ENCODE results near the gene CRHR1. TPM values are rescaled to one million over a fixed set of nuclear protein-coding genes. Genes with fewer than 3 reads are reported as not detected.

Gene CRHR1
- total and polyA plus RNA-seq, 10 of the 15 experiments (the other 5 are each of a cell fraction or from before 2014, with no cell fraction given): 0.08 TPM; not detected in 9

DNA sequence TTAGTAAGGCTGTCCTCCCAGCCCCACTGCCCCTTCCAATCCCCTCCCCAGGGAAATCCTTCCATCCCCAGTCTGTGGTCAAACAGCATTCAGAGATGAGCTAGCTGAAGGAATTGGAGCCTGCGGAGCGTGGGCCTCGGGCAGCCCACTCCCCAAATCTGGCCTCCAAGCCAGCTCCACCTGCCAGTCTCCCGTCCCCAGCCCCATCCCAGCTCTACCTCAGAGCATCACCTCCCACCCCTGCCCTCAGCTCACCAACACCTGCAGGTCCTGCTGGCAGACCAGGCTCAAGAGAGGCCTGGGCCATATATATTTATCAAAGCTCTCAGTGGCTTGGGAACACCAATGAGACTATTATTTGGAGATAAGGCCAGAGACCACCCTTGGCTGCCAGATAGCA is 55.3 kb downstream of the CRHR1 start:
- ChIA-PET RAD21 (ENCODE audit: unreplicated experiment) (no interaction called here), SMC1A (ENCODE audit: uncharacterized antibody, unreplicated experiment) (interaction anchor here (1.2 kb wide), 1 partner anchor 159 kb away, joined by 3 read pairs; no protein-coding TSS in a partner anchor), POLR2A (no interaction called here), CTCF (interaction anchor here (1.1 kb wide), 1 partner anchor 10 kb away, joined by 3 read pairs; no protein-coding TSS in a partner anchor)
- BruUV-seq (replicated peaks): no TSS peak
- in situ Hi-C loops (cut with MboI): loop anchor here (25.0 kb wide), 1 partner anchor 427 kb away; no protein-coding TSS in a partner anchor
- ATAC-seq (no peak), DNase-seq (ENCODE audit: low read depth, low spot score) (no peak), FAIRE-seq (no peak)
- no peak overlapping the region for H3K4me2 ChIP-seq (ENCODE audit: control insufficient read depth, insufficient read depth)
- intact Hi-C loops (cut with micrococcal nuclease; ENCODE audit: unreplicated experiment): loop anchor here (10.0 kb wide), 1 partner anchor 625 kb away; no protein-coding TSS in a partner anchor
- no peak overlapping the region for H3K9ac ChIP-seq (ENCODE audit: control insufficient read depth, insufficient read depth, low read length)
- no peaks in the 10 kb centered on the region; a peak in 2 of 4 replicates for H3K27me3 ChIP-seq (replicated peaks in 1 of 2; ENCODE audit: control insufficient read depth in 2 of 2, insufficient read depth in 2 of 2, low read length in 1 of 2)
- no peak overlapping the region for H3K4me3 ChIP-seq
- no peaks in the 10 kb centered on the region for H3K36me3 ChIP-seq (ENCODE audit: control insufficient read depth in 2 of 2, insufficient read depth in 2 of 2, low read length in 1 of 2)
- no peaks in the 10 kb centered on the region for H3K79me2 ChIP-seq (ENCODE audit: control insufficient read depth, insufficient read depth, low read length)
- TF ChIP-seq TCF3 (IDR thresholded peaks at IDR 0.05; ENCODE audit: borderline replicate concordance, insufficient read depth, low read depth, low read length): no peak
- no peak for TF ChIP-seq KAT2A (conservative IDR thresholded peaks at IDR 0.05; ENCODE audit: control insufficient read depth, low read depth, low read length)
- TF ChIP-seq CBFB (IDR thresholded peaks at IDR 0.05; ENCODE audit: low read depth): no peak
- TF ChIP-seq NFXL1 (IDR thresholded peaks at IDR 0.05; ENCODE audit: borderline replicate concordance): no peak
- TF ChIP-seq, protein P1, sequence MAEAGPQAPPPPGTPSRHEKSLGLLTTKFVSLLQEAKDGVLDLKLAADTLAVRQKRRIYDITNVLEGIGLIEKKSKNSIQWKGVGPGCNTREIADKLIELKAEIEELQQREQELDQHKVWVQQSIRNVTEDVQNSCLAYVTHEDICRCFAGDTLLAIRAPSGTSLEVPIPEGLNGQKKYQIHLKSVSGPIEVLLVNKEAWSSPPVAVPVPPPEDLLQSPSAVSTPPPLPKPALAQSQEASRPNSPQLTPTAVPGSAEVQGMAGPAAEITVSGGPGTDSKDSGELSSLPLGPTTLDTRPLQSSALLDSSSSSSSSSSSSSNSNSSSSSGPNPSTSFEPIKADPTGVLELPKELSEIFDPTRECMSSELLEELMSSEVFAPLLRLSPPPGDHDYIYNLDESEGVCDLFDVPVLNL (IDR thresholded peaks at IDR 0.05; ENCODE audit: low read depth, low read length): no peak
- TF ChIP-seq CEBPB (IDR thresholded peaks at IDR 0.05; ENCODE audit: borderline replicate concordance in 1 of 2, low read depth in 2 of 2, low read length in 2 of 2): no peak
- no peak for TF ChIP-seq EZH2 (IDR thresholded peaks at IDR 0.05; ENCODE audit: borderline replicate concordance, control insufficient read depth, low read depth, low read length)
- no peak for TF ChIP-seq NR2F1 (conservative IDR thresholded peaks at IDR 0.05)
- TF ChIP-seq, protein P2, sequence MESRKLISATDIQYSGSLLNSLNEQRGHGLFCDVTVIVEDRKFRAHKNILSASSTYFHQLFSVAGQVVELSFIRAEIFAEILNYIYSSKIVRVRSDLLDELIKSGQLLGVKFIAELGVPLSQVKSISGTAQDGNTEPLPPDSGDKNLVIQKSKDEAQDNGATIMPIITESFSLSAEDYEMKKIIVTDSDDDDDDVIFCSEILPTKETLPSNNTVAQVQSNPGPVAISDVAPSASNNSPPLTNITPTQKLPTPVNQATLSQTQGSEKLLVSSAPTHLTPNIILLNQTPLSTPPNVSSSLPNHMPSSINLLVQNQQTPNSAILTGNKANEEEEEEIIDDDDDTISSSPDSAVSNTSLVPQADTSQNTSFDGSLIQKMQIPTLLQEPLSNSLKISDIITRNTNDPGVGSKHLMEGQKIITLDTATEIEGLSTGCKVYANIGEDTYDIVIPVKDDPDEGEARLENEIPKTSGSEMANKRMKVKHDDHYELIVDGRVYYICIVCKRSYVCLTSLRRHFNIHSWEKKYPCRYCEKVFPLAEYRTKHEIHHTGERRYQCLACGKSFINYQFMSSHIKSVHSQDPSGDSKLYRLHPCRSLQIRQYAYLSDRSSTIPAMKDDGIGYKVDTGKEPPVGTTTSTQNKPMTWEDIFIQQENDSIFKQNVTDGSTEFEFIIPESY (IDR thresholded peaks at IDR 0.05): no peak
- no peak overlapping the region for H2AFZ ChIP-seq (ENCODE audit: control insufficient read depth, low read depth, low read length)
- no peaks in the 10 kb centered on the region for H3K9me3 ChIP-seq (replicated peaks; ENCODE audit: control insufficient read depth, insufficient read depth, low read length)
- no peaks in the 10 kb centered on the region for H4K20me1 ChIP-seq (ENCODE audit: control insufficient read depth, insufficient read depth)
- 0% methylated on average over 4 of the region's 4 CpGs for WGBS (ENCODE audit: insufficient coverage, insufficient replicate concordance, low lambda C conversion rate, missing lambda C conversion rate)
- no peaks in the 10 kb centered on the region for H3K4me1 ChIP-seq (ENCODE audit: control insufficient read depth, insufficient read depth, low read length)
- H3K27ac ChIP-seq (ENCODE audit: control insufficient read depth, insufficient read depth): no peak overlapping the region

All from GM12878 (cell line).